Left ventricle myocardium inferior (tissue), 1 donor: ENCODE results near the gene SREBF2. TPM values are rescaled to one million over a fixed set of nuclear protein-coding genes. Genes with fewer than 3 reads are reported as not detected.
A peak's percentile ranks its signal among the peaks of the same experiment; 100 is the strongest.

Experiments
- DNase-seq: peaks from one replicate; pipeline ENCODE4 v3.0.0-alpha.2; 2020
- H3K27ac ChIP-seq: fragments of 200-600 bp; replicated peaks from 2 replicates; pipeline ENCODE4 v1.8.0; 2021
- H3K27me3 ChIP-seq: fragments of 200-600 bp; 2 replicates; pipeline ENCODE4 v1.8.0; 2021; ENCODE audit warnings: low read depth
- H3K36me3 ChIP-seq: fragments of 200-600 bp; 2 replicates; pipeline ENCODE4 v1.8.0; 2021
- H3K4me1 ChIP-seq: fragments of 200-600 bp; 2 replicates; pipeline ENCODE4 v1.8.0; 2021
- H3K4me3 ChIP-seq: fragments of 200-600 bp; 2 replicates; pipeline ENCODE4 v1.8.0; 2021; ENCODE audit warnings: mild to moderate bottlenecking, moderate library complexity
- H3K9me3 ChIP-seq: fragments of 200-600 bp; replicated peaks from 2 replicates; pipeline ENCODE4 v1.8.0; 2021
- CTCF ChIP-seq: fragments of 200-600 bp; IDR thresholded peaks from 2 replicates; pipeline ENCODE4 v1.8.0; 2021; ENCODE audit warnings: antibody characterized with exemption, mild to moderate bottlenecking, borderline replicate concordance
- intact Hi-C: fragments of 100-400 bp; cut with micrococcal nuclease; formaldehyde crosslinking; loops from one replicate; pipeline ENCODE4 v1.11.0; 2022
- total RNA-seq: library from RNA; stranded (reverse); fragmentation: NEBNext Ultra II Directional; extraction: Animal tissue kit (Norgen Biotek cat#: 25700); gene quantifications from one replicate; pipeline ENCODE4 v1.2.1, GENCODE V29; 2021
- donor health status: DM: no; HTN: yes; CAD: no; lungs with severe emphysema.

Gene SREBF2
- total RNA-seq, 1 donor from 2014 or later = 74.5 TPM

GRCh38 chr22:41923595-41924276, 90.8 kb downstream of the SREBF2 start:
- peaks cover 45% of the 10 kb centered on the region for H3K27me3 ChIP-seq

GRCh38 chr22:41925783-41926460, 93.0 kb downstream of the SREBF2 start:
- Histone ChIP-seq H3K9me3 (no peaks in the 10 kb centered on the region), H3K4me1 (peaks cover 14% of the 10 kb centered on the region), H3K4me3 (peak overlapping the region; percentile 65), H3K36me3 (no peaks in the 10 kb centered on the region), H3K27me3 (peaks cover 25% of the 10 kb centered on the region), H3K27ac (no peak overlapping the region)
- intact Hi-C loops = no loop called here
- TF ChIP-seq CTCF = peak; percentile 78
- peak; percentile 67 for DNase-seq

More at GRCh38 chr22:41923595-41924276, 90.8 kb downstream of the SREBF2 start:
- DNase-seq = no peak
- no peaks in the 10 kb centered on the region for H3K9me3 ChIP-seq
- H3K27ac ChIP-seq = no peak overlapping the region
- TF ChIP-seq CTCF = no peak
- H3K4me1 ChIP-seq = peaks cover 32% of the 10 kb centered on the region
- H3K36me3 ChIP-seq = no peaks in the 10 kb centered on the region
- H3K4me3 ChIP-seq = no peak overlapping the region
- intact Hi-C loops = no loop called here

GRCh38 chr22:41927813-41928212, 94.9 kb downstream of the SREBF2 start:
- intact Hi-C loops = no loop called here
- Histone ChIP-seq H3K4me3 (no peak overlapping the region), H3K36me3 (no peaks in the 10 kb centered on the region), H3K27ac (no peak overlapping the region), H3K27me3 (peaks cover 25% of the 10 kb centered on the region), H3K9me3 (no peaks in the 10 kb centered on the region), H3K4me1 (peaks cover 14% of the 10 kb centered on the region)
- no peak for DNase-seq
- TF ChIP-seq CTCF = no peak

GRCh38 chr22:41928593-41929417, 95.9 kb downstream of the SREBF2 start:
- no peak for DNase-seq
- H3K36me3 ChIP-seq = no peaks in the 10 kb centered on the region
- no peak for TF ChIP-seq CTCF
- no peak overlapping the region for H3K4me3 ChIP-seq
- H3K27ac ChIP-seq = no peak overlapping the region
- no peaks in the 10 kb centered on the region for H3K9me3 ChIP-seq
- peaks cover 15% of the 10 kb centered on the region for H3K4me1 ChIP-seq
- intact Hi-C loops = no loop called here
- peaks cover 25% of the 10 kb centered on the region for H3K27me3 ChIP-seq

GRCh38 chr22:41929418-41929810, 96.5 kb downstream of the SREBF2 start:
- TF ChIP-seq CTCF = no peak
- H3K4me1 ChIP-seq = peaks cover 21% of the 10 kb centered on the region
- no peak overlapping the region for H3K4me3 ChIP-seq
- intact Hi-C loops = no loop called here
- H3K27ac ChIP-seq = no peak overlapping the region
- no peak for DNase-seq
- H3K9me3 ChIP-seq = no peaks in the 10 kb centered on the region
- peaks cover 25% of the 10 kb centered on the region for H3K27me3 ChIP-seq
- H3K36me3 ChIP-seq = no peaks in the 10 kb centered on the region
